ENCODE data around the gene STUB1.

The STUB1 gene

GRCh38 chr16:677316-678190 is 2.7 kb upstream of the STUB1 start:
- Histone ChIP-seq H3K36me3 (ENCODE audit: insufficient read depth, low read length) (peaks cover 28% of the 10 kb centered on the region), H3K4me1 (ENCODE audit: control insufficient read depth, insufficient read depth, low read length) (peaks cover 23% of the 10 kb centered on the region), H3K9ac (ENCODE audit: low read depth, low read length) (no peak overlapping the region), H3K27me3 (ENCODE audit: control insufficient read depth, insufficient read depth, low read length) (no peaks in the 10 kb centered on the region), H3K9me3 (replicated peaks; ENCODE audit: low read length) (no peaks in the 10 kb centered on the region), H3K4me2 (ENCODE audit: low read length) (no peak overlapping the region), H3K4me3 (ENCODE audit: low read length) (no peak overlapping the region)

- Histone ChIP-seq H3K36me3 (ENCODE audit: insufficient read depth, low read length) (peaks cover 28% of the 10 kb centered on the region), H3K9ac (ENCODE audit: low read depth, low read length) (no peak overlapping the region), H3K4me2 (ENCODE audit: low read length) (no peak overlapping the region), H3K4me3 (ENCODE audit: low read length) (no peak overlapping the region), H3K9me3 (replicated peaks; ENCODE audit: low read length) (no peaks in the 10 kb centered on the region), H3K27me3 (ENCODE audit: control insufficient read depth, insufficient read depth, low read length) (no peaks in the 10 kb centered on the region), H3K4me1 (ENCODE audit: control insufficient read depth, insufficient read depth, low read length) (peaks cover 30% of the 10 kb centered on the region)
These were observed 1.9 kb upstream of the STUB1 start for GRCh38 chr16:678209-678857.

- H3K36me3 ChIP-seq (ENCODE audit: insufficient read depth, low read length): peaks cover 23% of the 10 kb centered on the region
- no peaks in the 10 kb centered on the region for H3K9me3 ChIP-seq (replicated peaks; ENCODE audit: low read length)
- no peaks in the 10 kb centered on the region for H3K27me3 ChIP-seq (ENCODE audit: control insufficient read depth, insufficient read depth, low read length)
- H3K9ac ChIP-seq (ENCODE audit: low read depth, low read length): peak overlapping the region; percentile 51
- H3K4me1 ChIP-seq (ENCODE audit: control insufficient read depth, insufficient read depth, low read length): peaks cover 37% of the 10 kb centered on the region
- peak overlapping the region; percentile 93 for H3K4me2 ChIP-seq (ENCODE audit: low read length)
- H3K4me3 ChIP-seq (ENCODE audit: low read length): peak overlapping the region; percentile 75
These were observed 1.1 kb upstream of the STUB1 start for GRCh38 chr16:678858-679813.

GRCh38 chr16:680625-680945 is 375 bp downstream of the STUB1 start:
- Histone ChIP-seq H3K4me3 (ENCODE audit: low read length) (peak overlapping the region; percentile 96), H3K9me3 (replicated peaks; ENCODE audit: low read length) (no peaks in the 10 kb centered on the region), H3K4me1 (ENCODE audit: control insufficient read depth, insufficient read depth, low read length) (peaks cover 41% of the 10 kb centered on the region), H3K4me2 (ENCODE audit: low read length) (peak overlapping the region; percentile 100), H3K9ac (ENCODE audit: low read depth, low read length) (peak overlapping the region; percentile 91), H3K27me3 (ENCODE audit: control insufficient read depth, insufficient read depth, low read length) (no peaks in the 10 kb centered on the region), H3K36me3 (ENCODE audit: insufficient read depth, low read length) (peaks cover 30% of the 10 kb centered on the region)

GRCh38 chr16:680967-681745 is 946 bp downstream of the STUB1 start:
- Histone ChIP-seq H3K27me3 (ENCODE audit: control insufficient read depth, insufficient read depth, low read length) (no peaks in the 10 kb centered on the region), H3K36me3 (ENCODE audit: insufficient read depth, low read length) (peaks cover 33% of the 10 kb centered on the region), H3K4me2 (ENCODE audit: low read length) (peak overlapping the region; percentile 100), H3K9ac (ENCODE audit: low read depth, low read length) (peak overlapping the region; percentile 91), H3K4me1 (ENCODE audit: control insufficient read depth, insufficient read depth, low read length) (peaks cover 41% of the 10 kb centered on the region), H3K4me3 (ENCODE audit: low read length) (peak overlapping the region; percentile 96), H3K9me3 (replicated peaks; ENCODE audit: low read length) (no peaks in the 10 kb centered on the region)

GRCh38 chr16:681746-682427 is 1.7 kb downstream of the STUB1 start:
- H3K4me3 ChIP-seq (ENCODE audit: low read length): peak overlapping the region; percentile 96
- H3K9me3 ChIP-seq (replicated peaks; ENCODE audit: low read length): no peaks in the 10 kb centered on the region
- H3K9ac ChIP-seq (ENCODE audit: low read depth, low read length): peak overlapping the region; percentile 91
- H3K4me2 ChIP-seq (ENCODE audit: low read length): peak overlapping the region; percentile 100
- H3K4me1 ChIP-seq (ENCODE audit: control insufficient read depth, insufficient read depth, low read length): peaks cover 41% of the 10 kb centered on the region
- peaks cover 35% of the 10 kb centered on the region for H3K36me3 ChIP-seq (ENCODE audit: insufficient read depth, low read length)
- H3K27me3 ChIP-seq (ENCODE audit: control insufficient read depth, insufficient read depth, low read length): no peaks in the 10 kb centered on the region

GRCh38 chr16:682493-683395 is 2.5 kb downstream of the STUB1 start:
- Histone ChIP-seq H3K4me2 (ENCODE audit: low read length) (peak overlapping the region; percentile 94), H3K9me3 (replicated peaks; ENCODE audit: low read length) (no peaks in the 10 kb centered on the region), H3K4me1 (ENCODE audit: control insufficient read depth, insufficient read depth, low read length) (peaks cover 41% of the 10 kb centered on the region), H3K9ac (ENCODE audit: low read depth, low read length) (peak overlapping the region; percentile 76), H3K4me3 (ENCODE audit: low read length) (peak overlapping the region; percentile 79), H3K27me3 (ENCODE audit: control insufficient read depth, insufficient read depth, low read length) (no peaks in the 10 kb centered on the region), H3K36me3 (ENCODE audit: insufficient read depth, low read length) (peaks cover 35% of the 10 kb centered on the region)

GRCh38 chr16:683396-684070 is 3.3 kb downstream of the STUB1 start:
- no peaks in the 10 kb centered on the region for H3K9me3 ChIP-seq (replicated peaks; ENCODE audit: low read length)
- H3K4me3 ChIP-seq (ENCODE audit: low read length): peak overlapping the region; percentile 79
- H3K36me3 ChIP-seq (ENCODE audit: insufficient read depth, low read length): peaks cover 35% of the 10 kb centered on the region
- peaks cover 41% of the 10 kb centered on the region for H3K4me1 ChIP-seq (ENCODE audit: control insufficient read depth, insufficient read depth, low read length)
- H3K27me3 ChIP-seq (ENCODE audit: control insufficient read depth, insufficient read depth, low read length): no peaks in the 10 kb centered on the region
- peak overlapping the region; percentile 76 for H3K9ac ChIP-seq (ENCODE audit: low read depth, low read length)
- H3K4me2 ChIP-seq (ENCODE audit: low read length): peak overlapping the region; percentile 94

- no peaks in the 10 kb centered on the region for H3K27me3 ChIP-seq (ENCODE audit: control insufficient read depth, insufficient read depth, low read length)
- peak within 1 kb of the TSS; percentile 76 for H3K9ac ChIP-seq (ENCODE audit: low read depth, low read length)
- H3K4me3 ChIP-seq (ENCODE audit: low read length): peak within 1 kb of the TSS; percentile 79
- peaks cover 45% of the 10 kb centered on the region for H3K4me1 ChIP-seq (ENCODE audit: control insufficient read depth, insufficient read depth, low read length)
- peaks cover 35% of the 10 kb centered on the region for H3K36me3 ChIP-seq (ENCODE audit: insufficient read depth, low read length)
- no peaks in the 10 kb centered on the region for H3K9me3 ChIP-seq (replicated peaks; ENCODE audit: low read length)
- H3K4me2 ChIP-seq (ENCODE audit: low read length): peak within 1 kb of the TSS; percentile 97
These were observed 4.0 kb downstream of the STUB1 start, which contains the start of gene JMJD8 for GRCh38 chr16:684071-684794. Gene JMJD8 (minus strand): TSS chr16:684334. CDS start chr16:684319, 15 bp downstream.
